HG03064 (cell line): ENCODE results near the gene EDEM1.

Experiments
- ATAC-seq: cut with Tn5 transposase; IDR thresholded peaks from one replicate; pipeline ENCODE4 v1.9.1; 2021; ENCODE audit warnings: low read depth; ENCODE audit not compliant: unreplicated experiment

EDEM1 gene

GRCh38 chr3:5197470-5198312, 10.2 kb downstream of the EDEM1 start:
- peak; percentile 73 for ATAC-seq

GRCh38 chr3:5198313-5198677, 10.8 kb downstream of the EDEM1 start:
- no peak for ATAC-seq

- ATAC-seq = peak; percentile 22
Observed at GRCh38 chr3:5198986-5199731, 11.7 kb downstream of the EDEM1 start.

- no peak for ATAC-seq
Observed at GRCh38 chr3:5201536-5201935, 14.0 kb downstream of the EDEM1 start.

GRCh38 chr3:5202222-5202621, 14.7 kb downstream of the EDEM1 start:
- no peak for ATAC-seq

GRCh38 chr3:5205165-5205941, 17.8 kb downstream of the EDEM1 start:
- ATAC-seq = peak; percentile 97

- ATAC-seq = no peak
Observed at GRCh38 chr3:5210926-5211325, 23.4 kb downstream of the EDEM1 start.

GRCh38 chr3:5212628-5213573, 25.4 kb downstream of the EDEM1 start:
- no peak for ATAC-seq

GRCh38 chr3:5213574-5213966, 26.1 kb downstream of the EDEM1 start:
- ATAC-seq = no peak

- no peak for ATAC-seq
Observed at GRCh38 chr3:5214352-5214751, 26.8 kb downstream of the EDEM1 start.

GRCh38 chr3:5217824-5218595, 30.5 kb downstream of the EDEM1 start:
- ATAC-seq = no peak

- no peak for ATAC-seq
Observed at GRCh38 chr3:5218815-5219214, 31.3 kb downstream of the EDEM1 start.

GRCh38 chr3:5219216-5219615, 31.7 kb downstream of the EDEM1 start:
- no peak for ATAC-seq

- ATAC-seq = no peak
Observed at GRCh38 chr3:5220193-5220592, 32.7 kb downstream of the EDEM1 start.

- ATAC-seq = no peak
Observed at GRCh38 chr3:5220667-5221431, 33.3 kb downstream of the EDEM1 start.

- ATAC-seq = no peak
Observed at GRCh38 chr3:5221701-5222100, 34.2 kb downstream of the EDEM1 start.

GRCh38 chr3:5222283-5223005, 34.9 kb downstream of the EDEM1 start:
- ATAC-seq = no peak

GRCh38 chr3:5226783-5227182, 39.3 kb downstream of the EDEM1 start:
- no peak for ATAC-seq
